Brain pericyte (primary cell): ENCODE data around the gene CBL.

Source experiments
- DNase-seq: peaks from one replicate; pipeline ENCODE4 v3.0.0-alpha.2; 2012; ENCODE audit warnings: low read depth, low spot score

Gene CBL

GRCh38 chr11:119334174-119334930, 128.2 kb downstream of the CBL start, which contains the start of gene RNF26:
Gene RNF26, plus strand, starts transcription at chr11:119334527. Its CDS starts 596 bp downstream, at chr11:119335123.
- peak; percentile 86 for DNase-seq

GRCh38 chr11:119335091-119335654, 129.0 kb downstream of the CBL start:
- no peak for DNase-seq

GRCh38 chr11:119335655-119336543, 129.8 kb downstream of the CBL start:
- DNase-seq: no peak

- no peak for DNase-seq
These were observed 130.8 kb downstream of the CBL start for GRCh38 chr11:119336744-119337469.

- no peak for DNase-seq
These were observed 131.6 kb downstream of the CBL start for GRCh38 chr11:119337581-119338317.

- DNase-seq: no peak
These were observed 132.3 kb downstream of the CBL start for GRCh38 chr11:119338318-119338890.

GRCh38 chr11:119338965-119339588, 132.9 kb downstream of the CBL start:
- DNase-seq: no peak

- DNase-seq: no peak
These were observed 133.6 kb downstream of the CBL start for GRCh38 chr11:119339589-119340334.

- no peak for DNase-seq
These were observed 134.4 kb downstream of the CBL start, which contains the start of gene C1QTNF5 for GRCh38 chr11:119340335-119341221. Gene C1QTNF5, minus strand, starts transcription at chr11:119340883. Its CDS starts 486 bp downstream, at chr11:119340397.

GRCh38 chr11:119341222-119342022, 135.3 kb downstream of the CBL start:
- DNase-seq: no peak

- DNase-seq: no peak
These were observed 135.8 kb downstream of the CBL start for GRCh38 chr11:119342023-119342300.

- no peak for DNase-seq
These were observed 136.4 kb downstream of the CBL start for GRCh38 chr11:119342362-119343130.

GRCh38 chr11:119343726-119344125, 137.6 kb downstream of the CBL start:
- no peak for DNase-seq

- no peak for DNase-seq
These were observed 138.3 kb downstream of the CBL start for GRCh38 chr11:119344291-119345010.

- no peak for DNase-seq
These were observed 139.5 kb downstream of the CBL start for GRCh38 chr11:119345685-119346084.

GRCh38 chr11:119346605-119347004, 140.5 kb downstream of the CBL start, which contains the start of gene MFRP:
Gene MFRP, minus strand, starts transcription at chr11:119346705. Its CDS starts 192 bp downstream, at chr11:119346513.
- DNase-seq: no peak
